ENCODE data around the gene AKAP8.

The AKAP8 gene

GRCh38 chr19:15374105-15374651 lies 5.4 kb downstream of the AKAP8 start:
- H3K4me3 ChIP-seq (ENCODE audit: low read depth, low read length) = no peak overlapping the region
- in situ Hi-C loops (cut with HindIII; ENCODE audit: low sequenced_read_pairs) = no loop called here
- no peak for TF ChIP-seq CTCF (IDR thresholded peaks at IDR 0.05; ENCODE audit: low read depth, low read length)
- DNase-seq (ENCODE audit: low read depth, low spot score) = no peak

GRCh38 chr19:15373644-15374043 lies 5.9 kb downstream of the AKAP8 start:
- no peak for DNase-seq (ENCODE audit: low read depth, low spot score)
- in situ Hi-C loops (cut with HindIII; ENCODE audit: low sequenced_read_pairs) = no loop called here
- no peak for TF ChIP-seq CTCF (IDR thresholded peaks at IDR 0.05; ENCODE audit: low read depth, low read length)
- no peak overlapping the region for H3K4me3 ChIP-seq (ENCODE audit: low read depth, low read length)

GRCh38 chr19:15372891-15373301 lies 6.7 kb downstream of the AKAP8 start:
- no peak for TF ChIP-seq CTCF (IDR thresholded peaks at IDR 0.05; ENCODE audit: low read depth, low read length)
- H3K4me3 ChIP-seq (ENCODE audit: low read depth, low read length) = no peak overlapping the region
- DNase-seq (ENCODE audit: low read depth, low spot score) = no peak
- in situ Hi-C loops (cut with HindIII; ENCODE audit: low sequenced_read_pairs) = no loop called here

- no peak for DNase-seq (ENCODE audit: low read depth, low spot score)
- TF ChIP-seq CTCF (IDR thresholded peaks at IDR 0.05; ENCODE audit: low read depth, low read length) = no peak
- in situ Hi-C loops (cut with HindIII; ENCODE audit: low sequenced_read_pairs) = no loop called here
- no peak overlapping the region for H3K4me3 ChIP-seq (ENCODE audit: low read depth, low read length)
Observed at GRCh38 chr19:15372470-15372869, 7.1 kb downstream of the AKAP8 start.

GRCh38 chr19:15371786-15372380 lies 7.7 kb downstream of the AKAP8 start:
- in situ Hi-C loops (cut with HindIII; ENCODE audit: low sequenced_read_pairs) = no loop called here

GRCh38 chr19:15371119-15371518 lies 8.5 kb downstream of the AKAP8 start:
- no peak overlapping the region for H3K4me3 ChIP-seq (ENCODE audit: low read depth, low read length)
- in situ Hi-C loops (cut with HindIII; ENCODE audit: low sequenced_read_pairs) = no loop called here
- TF ChIP-seq CTCF (IDR thresholded peaks at IDR 0.05; ENCODE audit: low read depth, low read length) = no peak
- no peak for DNase-seq (ENCODE audit: low read depth, low spot score)

More at GRCh38 chr19:15371786-15372380, 7.7 kb downstream of the AKAP8 start:
- TF ChIP-seq CTCF (IDR thresholded peaks at IDR 0.05; ENCODE audit: low read depth, low read length) = no peak
- H3K4me3 ChIP-seq (ENCODE audit: low read depth, low read length) = no peak overlapping the region
- DNase-seq (ENCODE audit: low read depth, low spot score) = no peak
